Neutrophil (primary cell): ENCODE measurements around the gene MUC2.

Experiments
- H3K27ac ChIP-seq: fragments of 200-600 bp; sonication (generic); 2 replicates; pipeline ENCODE4 v1.5.1; 2016; ENCODE audit warnings: mild to moderate bottlenecking, moderate library complexity
- H3K27me3 ChIP-seq: fragments of 200-600 bp; sonication (generic); 2 replicates; pipeline ENCODE4 v1.6.0; 2016; ENCODE audit warnings: mild to moderate bottlenecking
- H3K36me3 ChIP-seq: fragments of 200-600 bp; sonication (generic); 2 replicates; pipeline ENCODE4 v1.5.1; 2017
- H3K4me1 ChIP-seq, 2 experiments: fragments of 200-600 bp in 1 of 2; sonication (generic) in 1 of 2; 1 replicate in 1 of 2; 2 replicates in 1 of 2; pipeline versions ENCODE4 v1.5.1 to v1.6.1; 2013 to 2016; ENCODE audit warnings: low read depth in 1 of 2, low read length in 1 of 2, mild to moderate bottlenecking in 1 of 2, moderate library complexity in 1 of 2; ENCODE audit not compliant: control insufficient read depth in 1 of 2, insufficient read depth in 1 of 2
- H3K4me3 ChIP-seq, 2 experiments: fragments of 200-600 bp in 1 of 2; sonication (generic) in 1 of 2; 1 replicate in 1 of 2; 2 replicates in 1 of 2; pipeline ENCODE4 v1.5.1; 2013 to 2016; ENCODE audit warnings: low read depth in 1 of 2, low read length in 1 of 2, mild to moderate bottlenecking in 1 of 2, moderate library complexity in 1 of 2
- H3K9me3 ChIP-seq: fragments of 200-600 bp; sonication (generic); 2 replicates; pipeline ENCODE4 v1.5.1; 2016
- CTCF ChIP-seq: fragments of 200-600 bp; sonication (generic); IDR thresholded peaks from 2 replicates; pipeline ENCODE4 v1.5.1; 2016; ENCODE audit warnings: antibody characterized with exemption

The MUC2 gene

GRCh38 chr11:1121813-1122663, 47.4 kb downstream of the MUC2 start:
- Histone ChIP-seq H3K27me3 (peaks cover 4% of the 10 kb centered on the region), H3K27ac (no peak overlapping the region), H3K9me3 (no peaks in the 10 kb centered on the region), H3K4me3 (no peak overlapping the region), H3K36me3 (no peaks in the 10 kb centered on the region), H3K4me1 (no peaks in the 10 kb centered on the region)
- TF ChIP-seq CTCF = no peak

DNA sequence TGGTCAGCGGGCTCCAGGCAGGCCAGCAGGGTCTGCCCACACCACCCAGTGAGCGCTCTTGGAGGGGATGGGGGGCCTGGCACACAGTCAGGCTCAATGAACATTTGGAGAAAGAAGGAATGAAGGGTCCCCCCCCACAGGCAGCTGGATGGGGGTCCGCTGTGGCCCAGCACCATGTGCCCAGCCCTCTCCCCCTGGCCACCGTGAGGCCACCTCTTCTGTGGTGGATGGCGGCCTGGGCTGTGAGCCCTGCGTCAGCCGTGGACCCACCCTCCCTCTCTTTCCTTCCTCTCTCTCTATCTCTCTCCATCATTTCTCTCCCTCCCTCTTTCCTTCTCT, 48.0 kb downstream of the MUC2 start:
- Histone ChIP-seq H3K4me3 (no peak overlapping the region), H3K9me3 (no peaks in the 10 kb centered on the region), H3K27me3 (peaks cover 4% of the 10 kb centered on the region), H3K27ac (no peak overlapping the region), H3K4me1 (no peaks in the 10 kb centered on the region), H3K36me3 (no peaks in the 10 kb centered on the region)
- TF ChIP-seq CTCF = no peak

- H3K27me3 ChIP-seq = peaks cover 4% of the 10 kb centered on the region
- TF ChIP-seq CTCF = no peak
Measured at GRCh38 chr11:1123970-1124369, 49.3 kb downstream of the MUC2 start.

More at GRCh38 chr11:1123970-1124369, 49.3 kb downstream of the MUC2 start:
- no peaks in the 10 kb centered on the region for H3K9me3 ChIP-seq
- H3K4me3 ChIP-seq = no peak overlapping the region
- no peaks in the 10 kb centered on the region for H3K4me1 ChIP-seq
- no peak overlapping the region for H3K27ac ChIP-seq
- H3K36me3 ChIP-seq = no peaks in the 10 kb centered on the region
